Activated T-cell treated with anti-CD3 and anti-CD28 coated beads, Interleukin-2, amount 50 U/mL, for 4 hours (primary cell): ENCODE measurements around the gene ACTN1. TPM values are rescaled to one million over a fixed set of nuclear protein-coding genes. Genes with fewer than 3 reads are reported as not detected.

Experiments
- ATAC-seq, 2 donors: fragments of 200-7000 bp; cut with Tn5 transposase; one replicate each; pipeline ENCODE4 v1.10.0; 2021
- DNase-seq: peaks from one replicate; pipeline ENCODE4 v3.0.0-alpha.2; 2020
- H3K27me3 Mint-ChIP-seq: one replicate; pipeline ENCODE4 v1.8.0; 2021; ENCODE audit warnings: low read depth, mixed read lengths
- H3K36me3 Mint-ChIP-seq: one replicate; pipeline ENCODE4 v1.8.0; 2022; ENCODE audit warnings: mixed read lengths; ENCODE audit not compliant: insufficient read depth
- H3K4me1 Mint-ChIP-seq: one replicate; pipeline ENCODE4 v1.8.0; 2021; ENCODE audit warnings: low read depth, mixed read lengths
- H3K4me3 Mint-ChIP-seq: one replicate; pipeline ENCODE4 v1.8.0; 2021; ENCODE audit warnings: mild to moderate bottlenecking, moderate library complexity, mixed read lengths
- H3K9me3 Mint-ChIP-seq: one replicate; pipeline ENCODE4 v1.8.0; 2021; ENCODE audit warnings: mixed read lengths
- total RNA-seq, 3 donors: library from RNA; stranded (reverse); gene quantifications; one replicate each; pipeline ENCODE4 v1.2.1, GENCODE V29; 2021

The ACTN1 gene
- total RNA-seq, 3 donors from 2014 or later: 47.0 to 77.1 (median 56.2) TPM

- Mint-ChIP-seq H3K36me3 (no peaks in the 10 kb centered on the region), H3K4me3 (no peak overlapping the region), H3K9me3 (no peaks in the 10 kb centered on the region), H3K4me1 (no peaks in the 10 kb centered on the region), H3K27me3 (no peaks in the 10 kb centered on the region)
- ATAC-seq: no peak
- DNase-seq: no peak
Observed at GRCh38 chr14:69003626-69004025, 24.5 kb upstream of the ACTN1 start.

- DNase-seq (no peak), ATAC-seq (no peak)
- Mint-ChIP-seq H3K27me3 (no peaks in the 10 kb centered on the region), H3K9me3 (no peaks in the 10 kb centered on the region), H3K4me3 (no peak overlapping the region), H3K36me3 (no peaks in the 10 kb centered on the region), H3K4me1 (no peaks in the 10 kb centered on the region)
Observed at GRCh38 chr14:69002069-69002468, 23.0 kb upstream of the ACTN1 start.

- ATAC-seq (no peak), DNase-seq (no peak)
- Mint-ChIP-seq H3K27me3 (no peaks in the 10 kb centered on the region), H3K9me3 (no peaks in the 10 kb centered on the region), H3K36me3 (no peaks in the 10 kb centered on the region), H3K4me3 (no peak overlapping the region), H3K4me1 (no peaks in the 10 kb centered on the region)
Observed at GRCh38 chr14:69001375-69001774, 22.3 kb upstream of the ACTN1 start.

- Mint-ChIP-seq H3K9me3 (no peaks in the 10 kb centered on the region), H3K4me3 (no peak overlapping the region), H3K4me1 (peaks cover 10% of the 10 kb centered on the region), H3K36me3 (no peaks in the 10 kb centered on the region), H3K27me3 (no peaks in the 10 kb centered on the region)
- DNase-seq (no peak), ATAC-seq (no peak)
Observed at GRCh38 chr14:68998062-68998461, 19.0 kb upstream of the ACTN1 start.

GRCh38 chr14:68995731-68996130, 16.6 kb upstream of the ACTN1 start:
- H3K36me3 Mint-ChIP-seq: no peaks in the 10 kb centered on the region
- H3K9me3 Mint-ChIP-seq: no peaks in the 10 kb centered on the region
- no peak overlapping the region for H3K4me3 Mint-ChIP-seq
- no peaks in the 10 kb centered on the region for H3K27me3 Mint-ChIP-seq
- no peak for ATAC-seq
- peaks cover 10% of the 10 kb centered on the region for H3K4me1 Mint-ChIP-seq
- no peak for DNase-seq

- no peak for DNase-seq
- no peak for ATAC-seq
- Mint-ChIP-seq H3K4me1 (peaks cover 10% of the 10 kb centered on the region), H3K27me3 (no peaks in the 10 kb centered on the region), H3K9me3 (no peaks in the 10 kb centered on the region), H3K4me3 (no peak overlapping the region), H3K36me3 (no peaks in the 10 kb centered on the region)
Observed at GRCh38 chr14:68994056-68994455, 15.0 kb upstream of the ACTN1 start.

GRCh38 chr14:68987653-68988036, 8.5 kb upstream of the ACTN1 start:
- H3K27me3 Mint-ChIP-seq: no peaks in the 10 kb centered on the region
- DNase-seq (no peak), ATAC-seq (no peak)
- H3K4me3 Mint-ChIP-seq: no peak overlapping the region
- no peaks in the 10 kb centered on the region for H3K9me3 Mint-ChIP-seq
- no peaks in the 10 kb centered on the region for H3K36me3 Mint-ChIP-seq
- H3K4me1 Mint-ChIP-seq: peaks cover 9% of the 10 kb centered on the region

GRCh38 chr14:68986926-68987652, 8.0 kb upstream of the ACTN1 start:
- H3K4me1 Mint-ChIP-seq: peaks cover 9% of the 10 kb centered on the region
- no peaks in the 10 kb centered on the region for H3K9me3 Mint-ChIP-seq
- no peaks in the 10 kb centered on the region for H3K27me3 Mint-ChIP-seq
- DNase-seq: no peak
- ATAC-seq: peak; percentile 98
- no peaks in the 10 kb centered on the region for H3K36me3 Mint-ChIP-seq
- H3K4me3 Mint-ChIP-seq: no peak overlapping the region

GRCh38 chr14:68986225-68986624, 7.1 kb upstream of the ACTN1 start:
- Mint-ChIP-seq H3K27me3 (no peaks in the 10 kb centered on the region), H3K4me1 (peaks cover 9% of the 10 kb centered on the region), H3K4me3 (no peak overlapping the region), H3K36me3 (no peaks in the 10 kb centered on the region), H3K9me3 (no peaks in the 10 kb centered on the region)
- DNase-seq: no peak
- ATAC-seq: no peak

GRCh38 chr14:68984686-68985085, 5.6 kb upstream of the ACTN1 start:
- no peaks in the 10 kb centered on the region for H3K36me3 Mint-ChIP-seq
- ATAC-seq (no peak), DNase-seq (no peak)
- H3K27me3 Mint-ChIP-seq: peaks cover 2% of the 10 kb centered on the region
- no peaks in the 10 kb centered on the region for H3K9me3 Mint-ChIP-seq
- no peak overlapping the region for H3K4me3 Mint-ChIP-seq
- H3K4me1 Mint-ChIP-seq: peaks cover 15% of the 10 kb centered on the region

- no peaks in the 10 kb centered on the region for H3K36me3 Mint-ChIP-seq
- H3K9me3 Mint-ChIP-seq: no peaks in the 10 kb centered on the region
- no peak overlapping the region for H3K4me3 Mint-ChIP-seq
- ATAC-seq (no peak), DNase-seq (no peak)
- peaks cover 2% of the 10 kb centered on the region for H3K27me3 Mint-ChIP-seq
- H3K4me1 Mint-ChIP-seq: peaks cover 15% of the 10 kb centered on the region
Observed at GRCh38 chr14:68983191-68983590, 4.1 kb upstream of the ACTN1 start.

GRCh38 chr14:68982581-68982980, 3.5 kb upstream of the ACTN1 start:
- Mint-ChIP-seq H3K4me1 (peaks cover 15% of the 10 kb centered on the region), H3K27me3 (peaks cover 2% of the 10 kb centered on the region), H3K4me3 (no peak overlapping the region), H3K9me3 (no peaks in the 10 kb centered on the region), H3K36me3 (no peaks in the 10 kb centered on the region)
- ATAC-seq: no peak
- DNase-seq: no peak

- DNase-seq (no peak), ATAC-seq (no peak)
- H3K27me3 Mint-ChIP-seq: peaks cover 2% of the 10 kb centered on the region
- no peaks in the 10 kb centered on the region for H3K9me3 Mint-ChIP-seq
- H3K4me1 Mint-ChIP-seq: peaks cover 20% of the 10 kb centered on the region
- no peaks in the 10 kb centered on the region for H3K36me3 Mint-ChIP-seq
- no peak overlapping the region for H3K4me3 Mint-ChIP-seq
Observed at GRCh38 chr14:68981539-68981976, 2.5 kb upstream of the ACTN1 start.

GRCh38 chr14:68981139-68981538, 2.0 kb upstream of the ACTN1 start:
- peaks cover 2% of the 10 kb centered on the region for H3K27me3 Mint-ChIP-seq
- no peak for ATAC-seq
- H3K9me3 Mint-ChIP-seq: no peaks in the 10 kb centered on the region
- H3K4me3 Mint-ChIP-seq: no peak overlapping the region
- DNase-seq: no peak
- no peaks in the 10 kb centered on the region for H3K36me3 Mint-ChIP-seq
- H3K4me1 Mint-ChIP-seq: peaks cover 22% of the 10 kb centered on the region

GRCh38 chr14:68979722-68980451, 785 bp upstream of the ACTN1 start:
- Mint-ChIP-seq H3K4me1 (peaks cover 33% of the 10 kb centered on the region), H3K9me3 (no peaks in the 10 kb centered on the region), H3K4me3 (peak overlapping the region; percentile 86), H3K27me3 (peaks cover 2% of the 10 kb centered on the region), H3K36me3 (peaks cover 2% of the 10 kb centered on the region)
- DNase-seq (no peak), ATAC-seq (no peak)
